IMR-90 (cell line): ENCODE data around the gene PRAME. TPM values are rescaled to one million over a fixed set of nuclear protein-coding genes. Genes with fewer than 3 reads are reported as not detected.
A peak's percentile ranks its signal among the peaks of the same experiment; 100 is the strongest.

Experiments
- ATAC-seq: fragments of 200-7000 bp; cut with Tn5 transposase; 2 replicates; pipeline ENCODE4 v1.9.1; 2020; ENCODE audit warnings: low read depth, mild to moderate bottlenecking, moderate library complexity
- BruUV-seq: library from RNA; stranded (reverse); fragments of 400-500 nt; replicated peaks from 2 replicates; lab custom pipeline; 2021; lab: Mats Ljungman, UMichigan
- CTCF ChIA-PET: fragments of 300-600 bp; formaldehyde crosslinking; extraction: SDS; loops from one replicate; lab custom pipeline; 2021; ENCODE audit warnings: antibody characterized with exemption; lab: Yijun Ruan, JAX
- POLR2A ChIA-PET: fragments of 300-600 bp; sonication (Branson Sonifier 250); formaldehyde crosslinking; loops from one replicate; lab custom pipeline; 2022; ENCODE audit warnings: antibody characterized with exemption; ENCODE audit not compliant: unreplicated experiment; lab: Charles Lee
- DNase-seq: peaks from one replicate; pipeline ENCODE4 v3.0.0; 2013
- H2AFZ ChIP-seq: replicated peaks from 2 replicates; pipeline ENCODE3; 2013; ENCODE audit warnings: low read length, mild to moderate bottlenecking; ENCODE audit not compliant: poor library complexity
- H2AK5ac ChIP-seq: 2 replicates; pipeline ENCODE4 v1.6.1; 2013; ENCODE audit warnings: low read depth, low read length, inconsistent platforms
- H2AK9ac ChIP-seq: replicated peaks from 2 replicates; pipeline ENCODE3; 2013; ENCODE audit warnings: mild to moderate bottlenecking, low read depth, low read length, moderate library complexity; ENCODE audit not compliant: poor library complexity
- H2BK120ac ChIP-seq: 2 replicates; pipeline ENCODE4 v1.6.1; 2013; ENCODE audit warnings: low read depth, low read length, inconsistent platforms
- H2BK15ac ChIP-seq: 3 replicates; pipeline ENCODE4 v1.6.1; 2013; ENCODE audit warnings: low read depth, low read length, inconsistent platforms
- H2BK20ac ChIP-seq: 2 replicates; pipeline ENCODE4 v1.6.1; 2013; ENCODE audit warnings: low read depth, mild to moderate bottlenecking, inconsistent platforms, low read length, moderate library complexity
- H2BK5ac ChIP-seq: 2 replicates; pipeline ENCODE4 v1.6.1; 2013; ENCODE audit warnings: mild to moderate bottlenecking, low read depth, low read length, inconsistent platforms; ENCODE audit not compliant: poor library complexity, severe bottlenecking
- H3K14ac ChIP-seq: replicated peaks from 2 replicates; pipeline ENCODE4 v1.6.1; 2013; ENCODE audit warnings: low read depth, low read length, inconsistent platforms
- H3K18ac ChIP-seq: 2 replicates; pipeline ENCODE4 v1.6.1; 2013; ENCODE audit warnings: low read depth, low read length, control low read depth
- H3K23ac ChIP-seq: 2 replicates; pipeline ENCODE4 v1.6.1; 2013; ENCODE audit warnings: low read depth, low read length, inconsistent platforms
- H3K27ac ChIP-seq: 2 replicates; pipeline ENCODE4 v1.5.1; 2013; ENCODE audit warnings: mild to moderate bottlenecking, control low read depth, low read length; ENCODE audit not compliant: insufficient read depth
- H3K27me3 ChIP-seq: 2 replicates; pipeline ENCODE4 v1.6.1; 2013; ENCODE audit warnings: low read length; ENCODE audit not compliant: control insufficient read depth, insufficient read depth
- H3K36me3 ChIP-seq: 2 replicates; pipeline ENCODE4 v1.6.1; 2013; ENCODE audit warnings: low read length, mixed read lengths; ENCODE audit not compliant: control insufficient read depth, insufficient read depth
- H3K4ac ChIP-seq: 2 replicates; pipeline ENCODE4 v1.6.1; 2013; ENCODE audit warnings: low read depth, low read length, inconsistent platforms
- H3K4me1 ChIP-seq: 2 replicates; pipeline ENCODE4 v1.6.1; 2013; ENCODE audit warnings: low read length, mixed read lengths; ENCODE audit not compliant: control insufficient read depth, insufficient read depth
- H3K4me2 ChIP-seq: 2 replicates; pipeline ENCODE4 v1.6.1; 2013; ENCODE audit warnings: low read depth, mild to moderate bottlenecking, control low read depth, low read length, moderate library complexity
- H3K4me3 ChIP-seq: 2 replicates; pipeline ENCODE4 v1.5.1; 2013; ENCODE audit warnings: low read depth, mild to moderate bottlenecking, control low read depth, low read length, moderate library complexity; ENCODE audit not compliant: insufficient read depth
- H3K56ac ChIP-seq: 2 replicates; pipeline ENCODE4 v1.6.1; 2013; ENCODE audit warnings: low read length, inconsistent platforms; ENCODE audit not compliant: insufficient read depth; ENCODE audit errors: extremely low read depth
- H3K79me1 ChIP-seq, 2 experiments: 2 replicates each; pipeline ENCODE4 v1.6.1; 2013; ENCODE audit warnings: low read length in 2 of 2, inconsistent platforms in 1 of 2, low read depth in 1 of 2
- H3K9ac ChIP-seq: 2 replicates; pipeline ENCODE4 v1.6.1; 2013; ENCODE audit warnings: low read depth, low read length, control low read depth
- H3K9me1 ChIP-seq: 2 replicates; pipeline ENCODE4 v1.6.1; 2013; ENCODE audit warnings: low read length, inconsistent platforms; ENCODE audit not compliant: insufficient read depth
- H3K9me3 ChIP-seq: 2 replicates; pipeline ENCODE4 v1.6.1; 2013; ENCODE audit warnings: low read length; ENCODE audit not compliant: control insufficient read depth, insufficient read depth
- H4K20me1 ChIP-seq: 2 replicates; pipeline ENCODE4 v1.6.1; 2013; ENCODE audit warnings: low read length, inconsistent platforms; ENCODE audit not compliant: insufficient read depth
- H4K5ac ChIP-seq: 2 replicates; pipeline ENCODE4 v1.6.1; 2013; ENCODE audit warnings: mild to moderate bottlenecking, low read depth, low read length, control low read depth
- H4K8ac ChIP-seq, 2 experiments: 2 replicates each; pipeline ENCODE4 v1.6.1; 2013; ENCODE audit warnings: low read depth in 2 of 2, low read length in 2 of 2, control low read depth in 1 of 2, inconsistent platforms in 1 of 2
- H4K91ac ChIP-seq: 2 replicates; pipeline ENCODE4 v1.6.1; 2013; ENCODE audit warnings: low read depth, low read length, inconsistent platforms; ENCODE audit not compliant: insufficient read depth
- BHLHE40 ChIP-seq: fragments of 150-350 bp; IDR thresholded peaks from 2 replicates; pipeline ENCODE4 v1.6.1; 2016; ENCODE audit warnings: mild to moderate bottlenecking, low read depth, low read length
- CEBPB ChIP-seq: IDR thresholded peaks from 2 replicates; pipeline ENCODE4 v1.6.1; 2012; ENCODE audit warnings: low read depth, low read length, improper control_type of control experiment
- MAFK ChIP-seq: IDR thresholded peaks from 2 replicates; pipeline ENCODE4 v1.6.1; 2012; ENCODE audit warnings: low read depth, low read length, improper control_type of control experiment
- MAZ ChIP-seq: IDR thresholded peaks from 2 replicates; pipeline ENCODE4 v1.6.1; 2012; ENCODE audit warnings: low read depth, mild to moderate bottlenecking, low read length, improper control_type of control experiment, moderate library complexity, borderline replicate concordance
- MXI1 ChIP-seq: IDR thresholded peaks from 2 replicates; pipeline ENCODE4 v1.6.1; 2012; ENCODE audit warnings: low read depth, mild to moderate bottlenecking, low read length, moderate library complexity, borderline replicate concordance
- NFE2L2 ChIP-seq: fragments of 150-350 bp; IDR thresholded peaks from 2 replicates; pipeline ENCODE4 v1.6.1; 2016; ENCODE audit warnings: low read depth, mild to moderate bottlenecking, low read length
- POLR2A ChIP-seq: IDR thresholded peaks from 2 replicates; pipeline ENCODE4 v1.6.1; 2012; ENCODE audit warnings: mild to moderate bottlenecking, low read depth, low read length
- RCOR1 ChIP-seq: IDR thresholded peaks from 2 replicates; pipeline ENCODE4 v1.6.1; 2012; ENCODE audit warnings: mild to moderate bottlenecking, low read length, improper control_type of control experiment; ENCODE audit not compliant: insufficient replicate concordance
- WGBS, 2 experiments: methylation state at CpG; one replicate each; pipeline versions ENCODE4 v1.1.5 to v1.1.7; 2013; ENCODE audit warnings: missing lambda C conversion rate in 2 of 2; ENCODE audit not compliant: insufficient read length in 1 of 2; ENCODE audit errors: extremely low coverage in 2 of 2; 5-methylcytosine and 5-hydroxymethylcytosine counted together
- dilution Hi-C: fragments of 300-500 bp; cut with HindIII; formaldehyde crosslinking; loops from one replicate; pipeline ENCODE4 v1.14.3; 2018; ENCODE audit warnings: low sequenced_read_pairs; ENCODE audit not compliant: unreplicated experiment
- in situ Hi-C: fragments of 300-500 bp; cut with MboI; formaldehyde crosslinking; loops from 3 replicates; pipeline ENCODE4 v1.14.3; 2019; ENCODE audit warnings: low sequenced_read_pairs, inconsistent platforms, mixed read lengths
- intact Hi-C: fragments of 100-400 bp; cut with micrococcal nuclease; formaldehyde crosslinking; loops from 2 replicates; pipeline ENCODE4 v1.10.0; 2022
- polyA plus RNA-seq, 3 experiments: library from polyadenylated mRNA; depleted of rRNA; stranded (reverse); fragments of >200 nt; gene quantifications; 2 replicates each; pipeline ENCODE4 v1.2.3, GENCODE V29; 2012; ENCODE audit warnings: low replicate concordance in 1 of 3
- total RNA-seq: library from RNA; depleted of rRNA; stranded (reverse); fragments of >200 nt; gene quantifications from 2 replicates; pipeline ENCODE4 v1.2.3, GENCODE V29; 2012
- TF ChIP-seq, protein P1 (sequence below): fragments of 150-350 bp; IDR thresholded peaks from 2 replicates; pipeline ENCODE4 v1.6.1; 2016; ENCODE audit warnings: low read depth, mild to moderate bottlenecking, low read length, moderate library complexity, borderline replicate concordance

Gene PRAME
- total and polyA plus RNA-seq, 2 of the 4 experiments (the other 2 are of a cell fraction), result not detected

DNA sequence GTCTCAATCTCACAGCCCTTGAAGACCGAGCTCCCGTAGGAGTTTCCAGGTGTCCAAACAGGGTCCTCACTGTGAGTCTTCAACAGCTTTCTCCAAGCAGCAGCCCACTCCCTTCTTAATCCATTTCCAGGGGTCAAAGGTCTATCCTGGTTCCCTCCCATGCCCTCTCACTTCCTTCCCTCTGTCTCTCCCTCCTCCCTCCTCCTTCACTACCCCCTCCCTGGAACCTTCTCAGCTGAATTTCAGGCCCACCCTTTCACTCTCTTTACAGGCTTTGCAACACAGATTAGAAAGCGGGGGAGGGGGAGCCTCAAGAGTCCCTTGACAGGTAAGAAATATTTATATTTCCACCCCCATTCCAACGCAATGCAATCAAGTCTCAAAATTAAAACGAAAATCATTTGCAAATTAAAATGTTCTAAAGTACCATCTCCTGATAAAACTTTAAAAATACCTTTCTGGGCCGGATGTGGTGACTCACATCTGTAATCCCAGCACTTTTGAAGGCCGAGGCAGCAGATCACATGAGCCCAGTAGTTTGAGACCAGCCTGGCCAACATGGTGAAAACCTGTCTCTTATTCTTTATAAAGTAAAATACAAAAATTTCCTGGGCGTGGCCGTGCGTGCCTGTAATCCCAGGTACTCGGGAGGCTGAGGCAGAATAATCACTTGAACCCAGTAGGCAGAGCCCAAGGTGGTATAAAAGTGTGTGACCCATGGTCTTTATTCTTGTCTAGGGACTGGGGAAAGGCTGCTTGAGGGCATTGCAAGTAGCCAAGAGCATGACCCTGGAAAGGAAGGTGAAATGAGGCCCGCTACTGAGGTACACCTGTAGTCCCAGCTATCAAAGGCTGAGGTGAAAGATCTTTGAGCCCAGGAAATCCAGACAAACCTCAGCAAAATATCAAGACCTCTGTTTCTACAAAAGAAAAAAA, 38.1 kb downstream of the PRAME start:
- H3K4me2 ChIP-seq, result no peak overlapping the region
- TF ChIP-seq, protein P1, sequence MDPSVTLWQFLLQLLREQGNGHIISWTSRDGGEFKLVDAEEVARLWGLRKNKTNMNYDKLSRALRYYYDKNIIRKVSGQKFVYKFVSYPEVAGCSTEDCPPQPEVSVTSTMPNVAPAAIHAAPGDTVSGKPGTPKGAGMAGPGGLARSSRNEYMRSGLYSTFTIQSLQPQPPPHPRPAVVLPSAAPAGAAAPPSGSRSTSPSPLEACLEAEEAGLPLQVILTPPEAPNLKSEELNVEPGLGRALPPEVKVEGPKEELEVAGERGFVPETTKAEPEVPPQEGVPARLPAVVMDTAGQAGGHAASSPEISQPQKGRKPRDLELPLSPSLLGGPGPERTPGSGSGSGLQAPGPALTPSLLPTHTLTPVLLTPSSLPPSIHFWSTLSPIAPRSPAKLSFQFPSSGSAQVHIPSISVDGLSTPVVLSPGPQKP, result no peak
- no peak for TF ChIP-seq MXI1
- TF ChIP-seq NFE2L2, result no peak
- TF ChIP-seq CEBPB, result no peak
- TF ChIP-seq MAZ, result no peak
- TF ChIP-seq MAFK, result no peak
- TF ChIP-seq POLR2A, result no peak
- TF ChIP-seq RCOR1, result no peak
- no peak for TF ChIP-seq BHLHE40
- no peak overlapping the region for H4K5ac ChIP-seq
- ATAC-seq (no peak), DNase-seq (peak; percentile 19)
- no peaks in the 10 kb centered on the region for H3K36me3 ChIP-seq
- H3K23ac ChIP-seq, result no peak overlapping the region
- H3K27ac ChIP-seq, result no peak overlapping the region
- ChIA-PET POLR2A (no interaction called here), CTCF (no interaction called here)
- H2AFZ ChIP-seq, result no peak overlapping the region
- no peaks in the 10 kb centered on the region for H3K79me1 ChIP-seq
- intact Hi-C loops, result no loop called here
- H3K4ac ChIP-seq, result no peak overlapping the region
- no peak overlapping the region for H3K4me3 ChIP-seq
- no peak overlapping the region for H4K8ac ChIP-seq
- 65% methylated on average over 6 of the region's 12 CpGs; no CpG with 5 or more reads in 1 of the 2 experiments for WGBS, 2 experiments
- no peaks in the 10 kb centered on the region for H3K4me1 ChIP-seq
- no TSS peak for BruUV-seq
- H3K56ac ChIP-seq, result no peak overlapping the region
- no peak overlapping the region for H3K9ac ChIP-seq
- H2BK20ac ChIP-seq, result no peak overlapping the region
- no peak overlapping the region for H2AK9ac ChIP-seq
- no peak overlapping the region for H2BK120ac ChIP-seq
- no peak overlapping the region for H3K18ac ChIP-seq
- H3K9me1 ChIP-seq, result no peaks in the 10 kb centered on the region
- dilution Hi-C loops, result no loop called here
- no peaks in the 10 kb centered on the region for H4K20me1 ChIP-seq
- no peaks in the 10 kb centered on the region for H3K9me3 ChIP-seq
- H4K91ac ChIP-seq, result no peak overlapping the region
- H2BK5ac ChIP-seq, result no peak overlapping the region
- H2AK5ac ChIP-seq, result no peak overlapping the region
- in situ Hi-C loops, result no loop called here
- H2BK15ac ChIP-seq, result no peak overlapping the region
- no peak overlapping the region for H3K14ac ChIP-seq
- peaks cover 3% of the 10 kb centered on the region for H3K27me3 ChIP-seq
